SK-N-DZ (cell line): ENCODE measurements around the gene SLC23A1.
"Not testable (repeated sequence)": the region's sequence is repeated elsewhere in the genome, so short reads cannot be mapped to it uniquely, and the experiment has no call there.

ENCODE experiments used
- DNase-seq: peaks from one replicate; pipeline ENCODE4 v3.0.0-alpha.2; 2015; ENCODE audit warnings: low spot score

SLC23A1 gene

DNA sequence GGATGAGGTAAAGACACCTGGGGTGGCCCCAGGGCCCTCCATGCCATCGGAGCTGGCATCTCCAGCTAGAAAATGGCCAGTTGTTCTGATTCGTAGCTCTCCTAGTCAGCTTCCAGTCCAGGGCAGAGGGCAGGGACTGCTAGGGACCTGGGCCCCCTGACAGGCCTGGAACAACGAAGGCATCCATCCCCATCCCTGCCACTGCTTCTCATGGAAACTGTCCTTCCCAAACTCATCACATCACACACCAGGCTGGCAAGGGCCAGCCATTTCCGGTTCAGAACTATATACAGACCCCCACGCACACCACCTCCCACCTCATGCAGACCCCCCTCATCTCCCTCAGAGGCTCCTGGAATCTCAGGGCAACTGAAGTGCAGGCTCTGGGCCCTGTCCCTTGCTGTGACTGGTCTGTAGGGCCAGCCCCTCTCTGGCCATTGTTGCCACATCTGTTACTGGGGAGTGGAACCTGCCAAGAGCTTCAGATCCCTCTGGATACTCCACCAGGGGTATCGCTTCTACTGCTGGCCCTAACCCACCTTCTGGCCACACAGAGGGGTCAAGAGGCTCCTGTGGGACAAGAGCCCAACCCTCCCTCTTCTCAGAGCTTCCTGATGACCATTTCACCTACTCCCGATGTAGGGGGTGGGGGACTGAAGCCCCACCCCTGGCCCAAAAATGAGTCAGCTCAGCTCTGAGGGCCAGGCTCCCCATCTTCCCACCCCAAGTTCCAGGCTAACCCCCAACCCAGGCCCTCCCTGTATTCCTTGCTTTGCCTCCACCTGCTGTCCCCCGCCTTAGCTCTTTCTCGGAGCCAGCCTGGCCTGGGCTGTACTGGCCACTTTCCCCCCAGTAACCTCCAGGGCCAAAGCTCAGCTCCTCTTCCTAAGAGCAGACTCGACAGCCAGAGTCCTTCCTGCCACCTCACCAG lies 7.8 kb upstream of the SLC23A1 start:
- DNase-seq, result no peak

DNA sequence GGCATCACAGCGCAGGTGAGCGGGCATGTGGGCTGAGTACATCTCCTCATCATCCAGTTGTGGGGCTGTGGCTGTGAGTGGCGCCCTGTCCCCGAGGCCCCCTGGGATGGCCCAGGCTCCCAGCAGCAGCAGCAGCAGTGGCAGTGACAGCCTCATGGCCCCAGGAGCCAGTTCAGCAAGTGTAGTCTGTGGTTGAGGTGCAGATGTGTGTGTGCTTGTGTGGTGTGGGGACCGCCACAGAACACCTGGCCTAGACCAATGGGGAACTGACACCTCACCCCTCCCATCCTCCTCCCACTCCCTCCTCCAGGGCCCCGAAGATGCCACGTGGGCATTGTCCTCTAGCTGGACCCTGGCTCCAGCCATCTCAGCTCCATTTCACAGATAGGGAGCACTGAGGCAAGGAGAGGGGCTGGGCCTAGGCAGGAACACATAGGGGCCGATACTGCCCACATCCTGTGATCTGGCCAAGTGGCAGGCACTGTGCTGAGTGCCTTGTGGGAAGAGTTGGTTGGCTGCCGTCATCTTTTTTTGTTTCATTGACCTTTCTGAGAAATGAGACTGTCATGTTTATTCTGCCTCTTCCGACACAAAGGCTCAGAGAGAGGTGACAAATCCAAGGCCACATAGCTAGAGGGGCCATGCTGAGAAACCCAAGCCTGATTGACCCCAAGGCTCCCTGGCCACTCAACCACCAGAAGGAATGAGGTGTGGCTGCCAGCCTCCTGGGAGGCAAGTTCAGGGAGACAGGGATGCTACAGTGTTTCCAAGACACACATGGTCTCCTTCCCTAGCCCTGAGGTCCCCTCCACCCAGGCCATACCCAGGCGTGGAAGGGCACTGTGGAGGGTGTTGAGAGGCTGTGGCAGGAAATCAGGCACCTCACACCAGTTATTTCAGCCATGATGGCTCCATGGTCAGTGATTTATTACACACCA lies 6.9 kb upstream of the SLC23A1 start, which contains the start of gene MZB1:
Gene MZB1 (minus strand): TSS at position 213 of the 938 bp plus-strand sequence. CDS start 57 bp downstream, at position 156.
- no peak for DNase-seq

DNA sequence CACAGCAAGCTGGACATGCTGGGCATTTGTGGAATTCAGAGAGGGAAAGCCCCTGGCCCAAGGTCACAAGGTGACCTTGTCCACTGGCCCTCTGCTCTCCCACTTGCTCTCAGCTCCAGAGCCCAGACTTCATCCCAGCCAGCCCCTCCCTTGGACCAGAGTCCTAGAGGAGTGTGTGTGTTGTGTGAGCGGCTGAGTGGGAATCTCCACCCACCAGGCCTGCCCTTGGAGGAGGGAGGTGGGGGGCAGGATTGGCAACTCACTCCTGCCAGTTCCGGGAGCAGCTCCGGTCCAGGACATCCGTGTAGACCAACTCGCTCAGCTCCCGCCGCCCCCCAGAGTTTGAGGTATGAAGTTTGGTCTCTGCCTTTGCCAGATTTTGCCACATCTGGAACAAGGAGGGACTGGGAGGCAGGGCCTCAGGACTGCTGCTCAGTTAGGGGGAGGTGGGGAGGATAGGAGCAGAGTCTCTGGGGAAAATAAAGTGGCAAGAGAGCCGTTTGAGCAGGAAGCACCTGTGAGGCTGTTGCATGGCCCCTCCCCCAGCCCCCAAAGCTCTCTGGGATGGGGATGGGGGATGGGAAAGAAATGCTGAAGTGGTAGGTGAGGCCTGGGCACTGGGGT lies 5.2 kb upstream of the SLC23A1 start:
- no peak for DNase-seq

DNA sequence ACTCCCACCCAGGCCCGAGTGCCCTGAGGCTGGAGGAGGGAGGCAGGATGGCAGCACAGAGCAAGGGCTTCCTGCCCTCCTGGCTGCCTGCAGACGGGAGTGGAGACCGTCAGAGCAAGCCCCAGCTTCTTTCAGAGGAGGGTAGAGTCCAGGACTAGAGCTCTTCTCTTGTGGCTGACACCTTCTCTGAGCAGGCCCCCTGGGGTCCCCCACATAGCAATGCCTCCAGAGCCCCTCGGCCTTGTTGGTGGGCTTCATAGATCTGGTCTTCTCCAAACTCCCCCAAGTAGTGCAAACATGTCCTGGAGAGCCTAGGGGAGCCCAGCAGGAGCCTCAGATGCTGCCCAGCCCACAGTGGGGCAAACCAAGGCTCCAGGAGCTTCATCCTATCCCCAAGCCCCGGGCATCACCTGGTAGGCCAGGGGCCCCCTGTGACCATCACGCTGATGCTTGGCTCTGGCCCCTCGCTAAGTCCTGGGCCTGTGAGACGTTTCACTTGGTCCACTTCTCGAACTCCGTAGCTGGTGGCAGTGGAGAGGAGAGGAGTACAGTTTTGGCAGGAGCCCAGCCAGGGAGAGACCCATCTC lies 4.6 kb upstream of the SLC23A1 start:
- DNase-seq, result no peak

DNA sequence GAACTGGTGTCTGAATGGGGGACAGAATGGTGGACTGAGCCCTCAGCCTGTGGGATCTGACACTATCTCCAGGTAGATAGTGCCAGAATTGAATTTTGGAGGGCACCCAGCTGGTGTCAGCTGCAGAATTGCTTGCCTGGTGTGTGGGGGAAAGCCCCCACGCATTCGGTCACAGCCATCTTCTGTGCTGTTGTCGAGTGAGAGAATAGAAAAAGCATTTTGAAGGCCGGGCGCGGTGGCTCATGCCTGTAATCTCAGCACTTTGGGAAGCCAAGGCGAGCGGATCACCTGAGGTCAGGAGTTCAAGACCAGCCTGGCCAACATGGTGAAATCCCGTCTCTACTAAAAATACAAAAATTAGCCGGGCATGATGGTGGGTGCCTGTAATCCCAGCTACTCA lies 3.9 kb upstream of the SLC23A1 start:
- DNase-seq, result not testable (repeated sequence)

DNA sequence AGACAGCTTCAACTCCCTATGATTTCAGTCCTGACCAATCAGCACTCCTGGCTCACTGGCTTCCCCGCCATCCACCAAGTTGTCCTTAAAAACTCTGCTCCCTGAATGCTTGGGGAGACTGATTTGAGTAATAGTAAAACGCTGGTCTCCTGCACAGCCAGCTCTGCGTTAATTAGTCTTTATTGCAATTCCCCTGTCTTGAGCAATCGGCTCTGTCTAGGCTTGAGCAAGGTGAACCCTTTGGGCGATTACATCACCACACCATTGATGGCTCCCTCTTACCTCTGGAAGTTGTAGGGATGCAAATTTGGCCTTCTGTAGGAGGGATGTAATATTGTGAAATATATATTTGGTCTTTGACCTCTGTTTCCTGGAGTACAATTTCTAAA lies 2.9 kb upstream of the SLC23A1 start:
- no peak for DNase-seq

DNA sequence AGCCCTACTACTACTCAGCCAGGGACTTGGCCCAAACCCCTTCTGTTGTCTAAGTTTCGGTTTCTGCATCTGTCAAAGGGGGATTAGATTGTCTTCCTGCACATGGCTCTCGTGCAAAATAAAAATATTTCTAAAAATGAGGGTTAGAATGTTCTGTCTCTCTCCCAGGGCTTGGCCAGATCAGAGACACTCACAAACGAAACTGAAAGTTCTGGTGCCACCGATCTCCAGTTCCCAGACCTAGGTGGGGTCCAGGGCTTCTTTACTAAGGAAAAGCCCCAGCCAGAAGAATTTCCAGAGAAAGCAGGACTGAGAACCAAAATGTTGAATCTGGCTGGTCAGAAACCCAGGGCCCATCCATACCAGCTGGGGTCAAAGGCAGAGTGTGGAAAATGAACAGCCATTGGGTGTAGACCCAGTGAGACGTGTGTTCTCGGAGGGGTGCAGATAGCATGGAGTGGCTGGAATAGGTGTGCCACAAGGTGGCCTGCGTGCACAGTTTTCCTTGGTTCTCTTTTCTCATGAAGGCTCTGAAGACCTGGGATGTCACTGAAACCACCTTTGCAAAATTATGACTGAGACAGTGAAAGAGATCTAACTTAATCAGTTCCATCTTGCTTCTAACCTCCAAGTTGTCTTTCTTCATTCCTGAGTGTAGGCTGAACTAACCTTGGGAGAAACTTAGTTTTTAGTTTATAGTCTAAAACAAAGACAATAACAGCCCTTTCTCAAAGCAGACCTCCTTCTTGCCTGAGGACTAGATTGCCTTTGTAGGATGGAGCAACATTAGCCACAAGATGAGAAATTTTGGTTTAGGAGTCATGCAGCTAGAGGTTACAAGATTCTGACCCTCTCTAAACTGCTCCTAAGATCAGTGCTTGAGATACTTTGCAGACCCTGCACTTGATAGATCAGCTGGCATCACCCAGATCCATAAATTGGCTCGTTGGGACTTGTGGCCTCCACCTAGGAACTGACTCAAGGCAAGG lies 2.3 kb upstream of the SLC23A1 start:
- no peak for DNase-seq

DNA sequence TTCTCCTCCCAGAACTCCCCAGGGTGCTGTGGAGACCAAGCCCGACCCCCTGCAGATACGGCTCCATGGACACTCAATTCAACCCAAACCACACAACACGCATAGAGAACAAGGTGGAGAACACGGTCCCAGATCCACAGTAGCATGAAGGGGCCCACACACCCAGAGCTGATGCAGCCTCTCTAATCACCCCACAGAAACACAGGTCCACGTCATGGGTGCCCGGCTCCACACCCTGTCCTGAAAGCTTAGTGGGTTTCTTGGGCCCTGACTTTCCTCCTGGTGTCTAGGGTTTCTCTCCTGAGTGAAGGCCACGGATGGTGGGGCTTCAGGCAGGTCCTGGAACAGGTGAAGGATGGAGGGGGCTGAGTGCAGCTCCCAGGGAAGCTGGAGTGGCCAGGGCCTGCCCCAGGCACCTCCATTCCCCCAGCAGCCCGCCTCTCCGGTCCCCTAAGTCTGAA lies 1.5 kb upstream of the SLC23A1 start:
- DNase-seq, result no peak

DNA sequence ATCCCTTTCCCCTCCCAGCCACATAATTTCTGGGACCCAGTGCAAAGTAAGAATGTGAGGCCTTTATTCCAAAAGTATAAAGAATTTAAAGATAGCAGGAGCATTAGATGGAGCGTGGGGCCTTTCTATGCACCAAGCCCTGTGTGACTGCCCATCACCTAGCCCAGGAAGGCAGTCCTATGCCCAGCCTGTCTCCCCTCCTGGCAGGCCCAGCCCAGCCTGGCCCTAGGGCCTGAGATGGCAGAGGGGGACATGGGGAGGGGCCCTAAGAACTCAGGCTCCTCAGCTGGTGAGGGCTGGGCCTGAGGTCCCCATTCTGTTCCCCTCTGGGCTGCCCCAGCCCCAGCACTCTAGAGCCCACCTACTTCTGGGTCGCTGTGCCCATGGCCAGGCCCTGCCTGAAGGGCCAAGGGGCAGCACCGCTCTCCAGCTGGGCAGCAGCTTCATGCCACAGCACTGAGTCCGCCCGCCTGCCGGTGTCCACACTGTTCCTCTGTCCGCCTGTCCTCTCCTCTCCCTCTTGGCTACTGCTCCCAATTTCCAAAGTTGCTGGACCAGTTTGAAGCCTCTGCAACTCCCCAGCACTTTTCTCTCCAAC lies 995 bp upstream of the SLC23A1 start:
- DNase-seq, result no peak

DNA sequence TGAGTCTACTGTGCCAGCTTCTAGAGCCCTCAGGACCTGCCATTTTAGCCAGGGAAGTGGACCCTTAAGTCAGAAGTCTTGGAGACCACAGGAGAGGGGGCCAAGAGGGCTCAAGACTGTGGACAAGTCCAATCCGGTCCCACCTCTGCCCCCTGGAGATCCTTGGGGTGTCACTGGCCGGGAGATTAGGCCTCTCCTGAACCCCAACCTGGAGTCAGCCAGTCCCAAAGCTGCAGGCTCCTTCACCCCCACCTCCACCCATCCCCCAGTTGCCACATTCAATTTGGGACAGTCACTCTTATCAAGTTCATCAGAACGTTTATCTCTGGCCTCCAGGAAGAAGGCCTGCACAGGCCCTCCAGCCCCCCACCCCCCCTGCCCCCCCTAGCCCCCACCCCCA lies 290 bp downstream of the SLC23A1 start:
- no peak for DNase-seq

DNA sequence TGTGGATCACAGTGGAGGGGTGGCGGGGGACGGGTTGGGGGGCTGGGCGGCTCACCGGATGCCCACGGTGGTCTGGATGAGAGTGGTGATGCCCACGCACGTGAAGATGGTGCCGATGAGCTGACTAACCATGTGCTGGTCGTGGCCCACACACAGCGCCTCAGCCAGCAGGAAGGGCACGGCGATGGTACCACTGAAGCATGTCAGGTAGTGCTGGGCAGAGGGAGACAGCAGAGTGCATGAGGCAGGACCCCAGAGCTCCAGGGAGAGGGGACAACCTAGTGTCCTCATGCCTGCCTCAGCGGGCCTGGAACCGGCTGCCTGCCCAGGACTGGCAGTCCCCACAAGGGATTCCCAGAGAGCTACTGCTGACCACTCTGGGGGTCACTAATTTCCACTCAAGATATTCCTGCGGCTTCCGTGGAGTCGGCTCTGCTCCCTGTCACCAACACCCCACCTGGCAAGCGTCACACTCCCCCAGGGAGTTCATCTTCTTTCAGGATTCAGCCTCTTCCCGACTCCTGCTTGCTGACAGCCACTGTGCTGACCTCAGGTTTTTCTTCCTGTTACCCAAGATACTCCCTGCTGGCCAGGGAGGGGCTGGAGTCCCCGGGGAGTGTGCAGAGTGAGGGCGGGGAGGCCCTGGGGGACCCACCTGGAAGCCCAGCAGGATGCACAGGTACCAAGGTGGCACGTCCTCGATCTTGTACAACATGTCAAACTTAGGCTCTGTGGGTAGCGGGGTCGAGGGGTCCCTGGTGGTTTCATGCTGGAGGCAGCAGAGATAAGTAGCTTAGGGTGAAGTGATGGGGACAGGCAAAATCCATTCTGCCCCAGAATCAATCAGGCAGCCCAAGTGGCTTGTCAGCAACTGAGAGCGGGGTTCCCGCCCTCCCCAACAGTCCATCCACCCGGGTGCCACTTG lies 998 bp downstream of the SLC23A1 start:
- DNase-seq, result no peak

DNA sequence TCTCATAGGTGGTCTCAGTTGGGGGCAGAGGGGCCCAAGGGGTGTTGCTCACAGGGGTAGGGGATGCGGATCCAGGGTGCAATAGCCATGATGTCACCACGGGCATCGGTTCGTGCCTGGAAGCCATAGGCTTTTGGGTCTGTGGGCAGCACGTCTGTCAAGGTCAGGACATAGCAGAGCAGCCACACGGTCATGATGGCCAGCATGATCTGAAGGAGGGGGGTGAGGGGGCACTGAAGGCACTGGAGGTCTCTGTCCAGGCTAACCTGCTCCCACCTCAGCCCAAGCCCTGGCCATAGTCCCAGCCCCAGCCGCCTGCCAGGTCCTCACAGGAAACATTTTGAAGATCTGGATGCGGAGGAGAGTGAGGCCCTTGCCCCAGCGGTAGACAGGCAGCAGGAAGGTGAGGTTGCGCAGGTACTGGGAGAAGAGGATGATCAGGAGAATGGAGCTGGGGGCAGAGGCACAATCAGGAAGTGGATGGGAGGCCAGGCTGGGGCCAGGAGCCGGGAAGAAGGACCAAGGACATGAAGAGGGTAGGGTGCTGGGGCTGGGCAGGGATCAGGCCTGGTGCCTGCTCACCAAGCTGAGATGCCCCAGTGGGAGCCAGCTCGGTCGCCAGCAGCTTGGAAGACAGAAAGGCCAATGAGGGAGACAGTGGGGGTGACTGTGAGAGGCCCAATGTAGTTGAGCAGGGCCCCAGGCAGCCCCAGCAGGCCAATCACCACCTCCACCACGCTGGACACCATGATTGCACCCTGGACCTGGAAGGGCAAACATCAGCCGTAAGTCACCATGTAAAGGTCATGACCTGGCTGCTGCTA lies 3.3 kb downstream of the SLC23A1 start:
- no peak for DNase-seq

DNA sequence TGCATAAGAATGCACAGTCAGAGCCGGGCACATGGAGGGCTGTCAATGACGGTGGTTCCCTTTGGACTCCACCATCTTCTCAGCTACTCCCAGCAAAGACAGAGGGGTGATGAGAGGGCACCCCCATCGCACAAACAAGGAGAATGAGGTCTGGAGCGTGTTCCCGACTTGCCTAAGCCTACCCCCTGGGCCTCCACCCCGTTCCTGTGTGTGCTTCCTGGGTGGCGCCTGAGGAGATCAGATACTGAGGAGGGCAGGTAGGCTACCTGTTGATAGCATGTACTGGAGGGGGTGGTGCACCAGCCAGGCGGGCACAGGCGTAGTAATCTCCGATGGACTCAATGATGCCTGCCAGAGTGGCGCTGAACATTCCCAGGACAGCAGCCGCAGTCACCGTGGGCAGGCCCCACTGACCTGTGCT lies 4.1 kb downstream of the SLC23A1 start:
- DNase-seq, result no peak

DNA sequence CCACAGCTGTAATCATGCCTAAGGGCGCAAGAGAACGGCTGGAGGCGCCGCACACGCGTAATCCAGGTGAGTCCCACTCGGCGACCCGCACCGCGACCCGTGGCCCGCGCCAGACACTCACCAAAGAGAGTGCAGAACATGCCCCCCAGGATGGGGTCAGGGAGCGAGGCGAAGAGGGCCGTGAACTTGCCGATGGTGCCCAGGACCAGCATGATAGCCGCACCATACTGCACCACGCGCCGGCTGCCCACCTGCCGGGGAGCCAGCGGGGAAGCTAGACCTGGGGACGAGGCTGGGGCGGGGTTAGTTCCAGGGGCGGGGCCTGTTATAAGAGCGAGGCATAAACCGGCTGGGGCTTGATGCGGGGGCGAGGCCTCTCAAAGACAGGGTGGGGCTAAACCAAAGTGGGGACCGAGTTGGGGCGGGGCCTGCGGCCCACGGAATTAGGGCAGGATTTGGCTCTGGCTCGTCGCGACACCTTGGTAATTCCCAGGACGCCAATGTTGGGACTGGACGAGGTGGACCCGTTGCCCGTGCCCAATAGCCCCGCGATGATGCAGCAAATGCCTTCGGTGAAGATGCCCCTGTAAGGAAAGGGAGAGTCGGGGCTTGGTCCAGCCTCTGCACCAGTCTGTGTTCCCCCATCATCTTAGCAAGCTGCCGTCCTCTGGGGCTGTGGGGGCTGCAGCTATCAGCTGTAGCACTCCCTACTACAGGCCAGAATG lies 4.8 kb downstream of the SLC23A1 start:
- no peak for DNase-seq

DNA sequence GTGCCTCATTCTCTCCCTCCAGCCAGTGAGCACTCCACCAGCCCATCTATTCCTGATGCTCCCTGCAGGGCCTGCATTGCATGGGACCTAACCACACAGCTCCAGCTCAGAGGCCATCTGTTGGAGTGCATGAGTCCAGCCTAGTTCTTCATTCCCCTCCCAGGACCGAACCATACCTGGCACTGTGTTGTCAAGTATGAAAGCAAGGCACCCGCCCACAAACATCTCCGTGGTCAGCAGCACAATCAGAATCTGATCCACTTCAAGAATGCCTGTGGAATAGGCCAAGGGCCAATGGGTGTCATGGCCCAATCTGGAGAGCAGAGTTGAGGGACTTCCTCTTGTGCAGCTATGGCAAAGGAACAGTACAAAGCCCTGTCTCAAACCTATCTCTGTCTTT lies 5.9 kb downstream of the SLC23A1 start:
- DNase-seq, result no peak

DNA sequence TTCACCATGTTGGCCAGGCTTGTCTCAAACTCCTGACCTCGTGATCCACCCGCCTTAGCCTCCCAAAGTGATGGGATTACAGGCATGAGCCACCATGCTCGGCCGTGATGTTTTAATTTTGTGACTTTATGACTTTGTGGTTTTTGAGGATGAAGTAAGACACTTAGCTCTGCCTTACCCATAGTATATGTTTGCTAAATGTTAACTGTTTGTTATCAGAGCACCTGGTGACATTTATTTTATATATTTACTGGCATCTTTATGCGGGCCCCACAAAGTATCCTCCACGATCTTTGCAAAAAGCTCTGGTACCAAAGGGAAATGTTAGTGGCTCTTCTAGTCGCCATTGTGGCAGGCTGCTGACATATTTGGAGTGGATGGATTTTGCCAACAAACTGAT lies 6.7 kb downstream of the SLC23A1 start:
- no peak for DNase-seq

DNA sequence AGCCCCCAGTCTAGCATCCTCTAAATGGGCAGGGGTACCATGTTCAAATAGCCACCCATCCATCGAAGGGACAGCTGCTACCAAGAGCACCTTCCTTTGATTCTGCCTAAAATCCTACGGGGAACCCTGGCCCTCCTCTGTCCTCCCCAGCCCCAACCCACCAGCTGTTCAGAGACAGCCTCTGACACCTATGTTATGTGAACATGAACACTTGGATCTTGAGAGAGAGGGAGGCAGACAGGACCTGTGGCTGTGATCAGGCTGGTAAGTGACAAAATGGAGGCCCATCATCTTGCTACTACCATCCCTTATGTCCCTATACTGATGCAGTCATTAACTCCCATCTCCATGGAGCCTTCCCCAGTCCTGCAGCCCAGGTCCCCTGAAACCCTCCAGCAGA lies 8.2 kb downstream of the SLC23A1 start:
- DNase-seq, result no peak
